HG03025 (cell line): ENCODE results near the gene CLIC4.
"Not testable (repeated sequence)": the region's sequence is repeated elsewhere in the genome, so short reads cannot be mapped to it uniquely, and the experiment has no call there.

Experiments used
- ATAC-seq: cut with Tn5 transposase; IDR thresholded peaks from one replicate; pipeline ENCODE4 v1.9.1; 2021; ENCODE audit warnings: mild to moderate bottlenecking, moderate library complexity; ENCODE audit not compliant: unreplicated experiment, low FRiP score

Gene CLIC4

GRCh38 chr1:24803220-24803619, 58.0 kb downstream of the CLIC4 start:
- ATAC-seq = no peak

DNA sequence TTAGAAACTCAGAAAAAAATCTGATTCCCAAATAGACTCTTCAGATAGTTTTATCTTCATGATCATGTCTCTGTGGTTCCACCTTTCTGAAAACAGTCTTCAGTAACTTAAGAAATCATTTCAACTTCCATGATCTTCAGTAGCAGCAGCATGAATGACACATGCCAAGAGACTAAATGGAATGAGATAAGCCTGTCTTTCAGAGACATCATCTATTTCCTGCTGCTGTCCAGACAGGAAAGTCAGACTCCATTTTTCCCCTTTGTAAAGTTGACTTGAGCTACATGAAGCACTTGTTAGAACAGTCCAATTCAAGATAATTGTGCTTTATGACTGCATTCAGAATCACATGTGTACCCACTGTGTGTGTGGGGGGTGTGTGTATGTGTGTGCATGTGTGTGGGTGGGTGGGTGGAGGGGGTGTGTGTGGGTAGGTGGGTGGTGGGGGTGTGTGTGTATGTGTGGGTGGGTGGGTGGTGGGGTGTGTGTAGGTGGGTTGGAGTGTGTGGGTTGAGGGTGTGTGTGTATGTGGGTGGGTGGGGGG, 58.8 kb downstream of the CLIC4 start:
- ATAC-seq = no peak

GRCh38 chr1:24805534-24806301, 60.5 kb downstream of the CLIC4 start:
- no peak for ATAC-seq

GRCh38 chr1:24806588-24806987, 61.3 kb downstream of the CLIC4 start:
- no peak for ATAC-seq

DNA sequence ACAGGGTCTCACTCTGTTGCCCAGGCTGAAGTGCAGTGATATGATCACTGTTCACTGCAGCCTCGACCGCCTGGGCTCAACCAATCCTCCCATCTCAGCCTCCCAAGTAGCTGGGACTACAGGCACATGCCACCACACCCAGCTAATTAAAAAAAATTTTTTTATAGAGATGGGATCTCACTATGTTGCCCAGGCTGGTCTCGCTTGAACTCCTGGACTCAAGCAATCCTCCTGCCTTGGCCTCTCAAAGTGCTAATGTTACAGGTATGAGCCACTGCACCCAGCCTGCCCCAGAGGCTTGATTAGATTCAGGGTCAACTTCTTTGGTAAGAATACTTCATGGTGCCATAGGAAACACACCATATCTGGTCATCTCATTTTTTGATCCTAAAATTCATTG, 66.2 kb downstream of the CLIC4 start:
- ATAC-seq = not testable (repeated sequence)

GRCh38 chr1:24820221-24820620, 75.0 kb downstream of the CLIC4 start:
- not testable (repeated sequence) for ATAC-seq

DNA sequence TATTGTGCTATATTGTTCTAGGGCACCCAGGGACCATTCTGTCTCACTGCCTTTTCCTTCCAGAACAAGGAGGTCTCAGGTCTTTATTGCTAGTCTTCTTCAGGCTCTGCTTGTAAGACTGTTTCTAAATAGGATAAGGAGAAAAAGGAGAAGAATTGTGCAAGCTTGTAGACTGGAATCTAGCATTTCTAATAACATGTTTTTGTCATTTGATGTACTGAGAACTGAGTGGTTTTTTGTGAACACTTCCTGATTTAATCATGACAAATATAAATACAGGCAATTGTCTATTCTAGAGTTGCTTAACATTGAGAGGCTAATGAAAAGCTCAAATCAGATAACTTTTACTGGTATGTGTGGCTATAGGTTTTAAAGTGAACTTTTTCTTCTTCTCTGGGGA, 77.6 kb downstream of the CLIC4 start:
- ATAC-seq = no peak

GRCh38 chr1:24823486-24823885, 78.2 kb downstream of the CLIC4 start:
- ATAC-seq = not testable (repeated sequence)

DNA sequence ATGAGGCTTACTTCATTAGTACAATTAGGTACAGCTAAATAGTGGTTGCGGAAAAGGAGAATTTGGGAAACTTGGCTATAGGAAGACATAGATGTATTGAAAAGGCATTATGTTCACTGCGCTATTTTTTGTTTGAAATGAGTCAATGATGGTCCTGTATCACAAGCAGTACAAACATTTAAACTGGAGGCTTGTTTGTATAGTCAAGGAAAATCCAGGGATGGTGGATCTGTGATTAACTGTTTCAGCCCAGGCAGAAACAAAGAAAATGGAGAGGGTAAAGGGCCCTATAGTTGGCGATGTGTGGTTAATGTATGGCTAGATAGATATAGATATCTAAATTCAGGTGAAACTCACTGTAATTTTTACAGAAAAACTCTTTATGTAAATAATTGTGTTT, 79.9 kb downstream of the CLIC4 start:
- no peak for ATAC-seq

DNA sequence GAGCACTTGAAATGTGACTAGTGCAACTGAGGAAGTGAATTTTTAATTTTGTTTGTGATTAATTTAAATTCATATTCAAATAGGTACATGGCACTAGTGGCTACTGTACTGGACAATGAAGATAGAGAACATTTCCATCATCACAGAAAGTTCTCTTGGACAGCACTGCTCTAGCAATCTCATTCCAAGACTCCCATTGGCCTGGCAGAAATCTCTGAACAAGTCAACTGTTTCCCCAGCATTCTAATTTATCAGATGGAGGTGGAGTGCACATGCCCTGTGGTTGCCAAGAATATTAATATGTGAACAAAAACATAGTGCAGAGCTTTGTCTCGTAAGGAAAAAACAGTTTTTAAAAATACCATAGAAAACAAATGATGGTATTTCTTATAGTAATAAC, 81.3 kb downstream of the CLIC4 start:
- ATAC-seq = no peak

- ATAC-seq = no peak
Observed at GRCh38 chr1:24827379-24828135, 82.3 kb downstream of the CLIC4 start.

GRCh38 chr1:24828183-24828886, 83.1 kb downstream of the CLIC4 start:
- no peak for ATAC-seq

DNA sequence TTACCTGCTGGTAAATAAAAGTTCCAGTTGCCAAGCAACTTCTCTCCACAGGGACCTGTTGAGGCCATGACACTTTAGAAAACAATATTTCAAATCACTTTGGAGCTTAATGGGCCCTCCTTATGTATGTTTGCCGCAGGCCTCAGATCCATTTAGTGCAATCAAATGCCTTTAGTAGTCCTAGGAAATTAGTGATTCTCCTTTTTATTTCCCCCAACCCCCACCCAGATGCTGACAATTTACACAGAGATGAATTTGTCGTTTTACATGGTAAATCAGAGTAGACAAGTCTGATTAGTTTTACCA, 83.6 kb downstream of the CLIC4 start:
- no peak for ATAC-seq

- no peak for ATAC-seq
Observed at GRCh38 chr1:24830680-24831272, 85.5 kb downstream of the CLIC4 start.

GRCh38 chr1:24841593-24841992, 96.3 kb downstream of the CLIC4 start:
- ATAC-seq = no peak

- no peak for ATAC-seq
Observed at GRCh38 chr1:24846671-24847070, 101.4 kb downstream of the CLIC4 start.

DNA sequence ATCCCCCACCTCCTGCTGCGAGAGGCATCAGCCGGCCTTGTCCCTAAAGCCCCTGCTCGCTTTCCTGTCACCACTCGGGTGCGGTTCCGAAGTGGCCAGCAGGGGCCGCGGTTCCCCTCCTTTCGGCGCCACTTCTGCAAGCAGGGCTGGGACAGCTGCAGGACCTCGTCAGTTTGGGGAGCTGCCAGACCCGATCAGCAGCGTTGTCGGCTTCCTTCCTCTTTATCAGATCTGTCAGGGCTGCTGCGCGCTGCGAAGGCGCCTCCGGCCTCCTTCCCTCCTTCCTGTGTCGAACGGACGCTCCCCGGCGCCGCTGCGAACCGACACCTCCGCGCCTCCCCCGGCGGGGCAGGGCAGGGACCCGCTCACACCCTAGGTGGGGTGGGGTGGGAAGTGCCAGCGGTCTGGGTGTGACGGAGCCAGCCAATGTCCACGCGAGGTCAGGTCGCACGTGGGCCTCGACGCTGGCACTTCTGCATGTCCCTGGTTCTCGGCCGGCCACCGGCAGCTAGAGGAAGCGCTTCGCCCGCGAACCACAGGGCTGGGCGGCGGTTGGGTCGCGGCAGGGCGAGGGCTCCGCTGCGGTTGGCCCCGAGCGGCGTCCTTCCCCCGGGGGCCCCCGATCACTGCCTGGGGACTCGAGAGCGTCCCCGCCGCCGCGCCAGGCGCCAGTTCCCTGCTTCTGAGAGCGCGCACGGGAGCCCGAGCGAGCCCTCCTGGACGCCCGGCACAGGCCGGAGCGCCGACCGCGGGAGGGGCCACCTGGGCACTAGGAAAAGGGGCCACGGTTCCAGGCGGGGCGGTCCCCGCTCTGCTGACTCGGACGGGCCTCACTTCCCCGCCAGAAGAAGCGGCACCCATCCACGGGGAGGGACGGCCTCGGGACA, 103.0 kb downstream of the CLIC4 start:
- no peak for ATAC-seq

- ATAC-seq = no peak
Observed at GRCh38 chr1:24849672-24850295, 104.5 kb downstream of the CLIC4 start.

GRCh38 chr1:24850328-24850920, 105.2 kb downstream of the CLIC4 start:
- no peak for ATAC-seq
